NCI-H524 treated with DMSO at 0.1 percent for 48 hours (cell line): Measurements from ENCODE around the gene SPON2.

Source experiments
- DNase-seq: peaks from one replicate; lab custom pipeline; 2025; lab: John Stamatoyannopoulos, UW

Gene SPON2

DNA sequence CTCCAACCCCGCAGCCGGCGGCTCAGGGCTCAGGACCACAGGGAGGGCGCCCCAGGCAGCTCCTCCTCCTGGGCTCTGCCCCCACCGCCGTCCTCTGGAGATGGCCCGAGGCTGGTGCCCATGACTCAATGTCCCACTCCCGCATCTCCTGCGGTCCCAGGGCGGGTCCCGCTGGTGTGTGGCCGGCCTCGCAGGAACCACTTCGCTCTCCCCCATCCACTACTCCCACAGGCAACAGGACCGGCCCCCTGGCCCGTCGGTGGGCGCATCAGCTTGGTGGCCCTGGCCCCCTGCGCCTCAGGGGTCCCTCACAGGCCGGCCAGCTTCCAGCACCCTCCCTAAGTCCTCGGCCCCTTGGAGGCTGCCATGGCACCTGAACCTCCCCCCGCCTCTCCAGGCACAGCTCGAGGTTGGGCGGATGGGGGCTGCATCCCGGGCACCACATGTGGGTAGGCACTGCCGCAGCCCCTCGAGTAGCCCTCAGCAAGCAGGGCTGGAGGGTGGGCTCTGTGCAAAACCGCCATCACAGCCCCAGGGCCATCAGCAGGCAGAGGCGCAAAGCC is 22.8 kb upstream of the SPON2 start:
- DNase-seq, result no peak

DNA sequence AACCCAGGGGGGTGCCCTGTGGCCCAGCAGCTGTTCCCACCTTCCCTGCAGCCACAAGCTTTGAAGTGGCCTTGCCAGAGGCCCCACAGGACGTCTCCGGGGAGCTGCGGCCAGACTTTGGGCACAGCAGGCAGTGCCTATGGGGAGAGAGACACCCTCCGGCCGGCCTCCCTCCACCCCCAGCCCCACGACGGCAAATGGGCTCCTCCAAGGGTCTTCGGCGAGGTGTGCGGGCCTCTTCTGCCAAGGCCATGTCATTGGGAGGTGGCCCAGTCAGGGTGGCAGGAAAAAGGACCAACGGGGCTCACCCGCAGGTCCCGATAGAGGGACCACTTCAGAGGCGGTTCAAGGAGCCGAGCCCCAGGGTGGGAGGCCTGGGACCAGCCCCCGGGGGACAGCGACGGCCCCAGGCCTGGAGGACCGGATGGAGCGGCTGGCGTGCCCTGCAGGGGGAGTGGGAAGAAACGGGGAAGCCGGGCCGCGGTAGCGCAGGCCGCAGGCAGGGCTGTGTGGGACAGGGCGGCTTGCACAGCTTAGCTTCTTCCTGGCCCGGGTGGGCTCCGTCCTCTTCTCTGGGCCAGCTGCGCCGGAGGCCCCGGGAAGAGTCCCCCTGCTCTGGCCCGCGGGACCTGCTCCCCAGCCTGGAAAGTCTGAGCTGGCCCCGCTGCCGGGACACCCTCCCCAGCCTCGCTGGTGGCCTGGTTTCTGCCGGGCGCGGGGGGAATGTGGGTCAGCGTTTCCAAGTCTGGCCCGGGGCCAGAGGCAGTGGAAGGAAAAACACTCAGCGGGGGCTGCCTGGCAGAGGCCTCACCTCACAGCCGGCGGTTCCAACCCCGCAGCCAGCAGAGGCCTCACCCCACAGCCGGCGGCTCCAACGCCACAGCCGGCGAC is 21.9 kb upstream of the SPON2 start:
- no peak for DNase-seq

DNA sequence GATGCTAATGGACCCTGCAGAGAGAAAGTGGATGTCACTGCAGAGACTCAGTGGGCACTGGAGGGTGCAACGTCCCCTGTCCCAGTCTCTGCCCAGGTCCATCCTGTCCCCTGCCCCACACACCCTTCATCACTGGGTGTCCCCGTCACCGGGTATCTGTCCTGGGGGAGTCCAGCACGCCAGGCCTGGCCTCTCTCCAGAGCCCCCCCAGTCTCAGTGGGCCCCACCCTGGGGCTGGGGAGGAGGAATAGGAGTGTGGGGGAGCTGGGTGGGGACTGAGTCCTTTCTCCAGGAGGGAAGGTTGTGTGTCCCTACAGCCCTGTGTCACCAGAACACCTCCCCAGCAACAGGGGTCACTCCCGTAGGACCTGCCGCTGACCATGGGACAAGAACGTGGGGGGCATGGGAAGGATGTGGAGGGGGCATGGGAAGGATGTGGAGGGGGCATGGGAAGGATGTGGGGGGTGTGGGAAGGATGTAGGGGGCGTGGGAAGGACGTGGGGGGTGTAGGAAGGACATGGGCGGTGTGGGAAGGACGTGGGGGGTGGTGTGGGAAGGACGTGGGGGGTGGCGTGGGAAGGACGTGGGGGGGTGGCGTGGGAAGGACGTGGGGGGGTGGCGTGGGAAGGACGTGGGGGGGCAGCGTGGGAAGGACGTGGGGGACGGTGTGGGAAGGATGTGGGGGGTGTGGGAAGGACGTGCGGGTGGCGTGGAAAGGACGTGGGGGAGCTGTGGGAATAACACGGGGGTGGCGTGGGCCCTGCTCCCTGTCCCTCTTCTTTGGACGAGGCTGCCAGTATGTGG is 21.0 kb upstream of the SPON2 start:
- DNase-seq, result no peak

DNA sequence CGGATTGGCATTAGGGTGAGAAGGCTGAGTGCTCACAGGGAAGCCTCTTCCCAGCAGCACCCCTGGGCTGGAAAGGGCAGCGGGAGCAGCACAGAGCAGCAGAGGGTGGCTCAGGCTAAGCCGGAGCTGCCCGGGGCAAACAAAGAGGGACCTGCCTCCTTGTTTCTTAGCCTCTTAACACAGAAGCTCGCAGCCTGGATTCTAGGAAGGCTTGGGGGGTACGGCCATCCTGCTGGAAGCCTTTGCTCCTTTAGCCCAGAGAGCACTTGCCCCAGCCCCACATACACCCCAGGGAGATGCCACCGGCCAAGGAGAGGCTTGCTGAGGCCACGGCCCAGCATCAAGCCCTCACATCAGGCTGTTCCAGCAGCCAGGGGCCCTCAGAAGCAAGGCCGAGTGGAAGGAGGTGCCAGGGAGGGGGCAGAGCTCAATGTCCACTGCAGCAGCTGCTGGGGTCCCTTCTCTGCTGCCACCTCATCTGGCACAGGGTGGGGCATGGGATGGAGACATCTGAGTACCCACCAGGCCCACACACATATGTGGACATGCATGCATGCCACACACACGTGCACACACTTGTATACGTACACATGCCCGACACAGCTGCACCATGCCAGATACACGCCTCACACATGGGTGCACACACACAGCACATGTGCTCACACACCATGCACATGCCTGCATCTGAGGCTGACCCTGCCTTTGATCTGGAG is 20.3 kb upstream of the SPON2 start:
- no peak for DNase-seq

DNA sequence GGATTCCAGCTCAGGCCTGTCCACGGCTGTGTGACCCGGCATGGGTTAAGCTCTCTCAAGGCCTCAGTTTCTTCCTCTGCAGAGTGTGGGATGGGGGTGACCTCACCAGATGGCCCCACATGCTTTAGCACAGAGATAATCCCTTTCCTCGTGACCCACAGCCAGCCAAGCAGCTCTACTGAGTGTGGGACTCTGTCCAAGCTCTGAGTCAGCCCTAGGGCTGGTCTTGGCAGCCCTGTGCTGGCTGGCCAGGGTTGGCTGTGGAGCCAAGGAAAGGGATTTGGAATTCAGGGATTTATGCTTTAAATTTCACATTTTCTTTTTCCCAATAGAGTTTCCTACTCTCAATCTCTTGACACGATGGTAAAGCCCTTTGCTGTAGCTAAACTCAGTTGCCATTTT is 19.7 kb upstream of the SPON2 start:
- no peak for DNase-seq

DNA sequence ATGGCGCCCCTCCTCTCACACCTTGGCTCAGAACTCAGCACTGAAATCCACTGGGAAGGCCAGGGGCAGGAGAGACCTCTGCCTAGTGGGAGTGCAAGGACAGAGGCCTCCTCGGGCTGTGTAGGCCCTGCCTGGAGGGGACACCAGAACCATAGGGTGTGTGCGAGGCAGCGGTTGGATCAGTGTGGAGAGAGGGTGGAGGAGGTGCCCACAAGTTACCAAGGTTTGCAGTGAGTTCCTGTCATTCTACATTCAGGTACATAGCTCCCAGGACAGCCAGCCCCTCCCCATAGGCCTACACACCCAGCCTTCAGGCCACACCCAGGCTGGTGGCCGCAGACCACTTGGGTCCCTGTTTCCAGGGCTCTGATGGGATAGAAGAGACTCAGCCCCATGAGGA is 19.2 kb upstream of the SPON2 start:
- no peak for DNase-seq

DNA sequence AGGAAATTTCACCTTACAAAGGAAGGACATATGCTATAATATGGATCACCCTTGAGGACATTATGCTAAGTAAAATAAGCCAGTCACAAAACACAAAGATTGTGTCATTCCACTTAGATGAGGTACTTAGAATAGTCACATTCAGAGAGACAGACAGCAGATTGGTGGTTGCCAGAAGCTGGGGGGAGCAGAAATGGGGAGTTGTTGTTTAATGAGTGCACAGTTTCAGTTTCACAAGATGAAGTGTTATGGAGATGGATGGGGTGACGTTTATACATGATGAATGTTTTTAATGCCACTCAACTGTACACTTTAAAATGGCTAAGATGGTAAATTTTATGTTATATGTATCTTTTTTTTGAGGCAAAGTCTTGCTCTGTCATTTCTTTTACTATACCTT is 14.8 kb upstream of the SPON2 start:
- no peak for DNase-seq

DNA sequence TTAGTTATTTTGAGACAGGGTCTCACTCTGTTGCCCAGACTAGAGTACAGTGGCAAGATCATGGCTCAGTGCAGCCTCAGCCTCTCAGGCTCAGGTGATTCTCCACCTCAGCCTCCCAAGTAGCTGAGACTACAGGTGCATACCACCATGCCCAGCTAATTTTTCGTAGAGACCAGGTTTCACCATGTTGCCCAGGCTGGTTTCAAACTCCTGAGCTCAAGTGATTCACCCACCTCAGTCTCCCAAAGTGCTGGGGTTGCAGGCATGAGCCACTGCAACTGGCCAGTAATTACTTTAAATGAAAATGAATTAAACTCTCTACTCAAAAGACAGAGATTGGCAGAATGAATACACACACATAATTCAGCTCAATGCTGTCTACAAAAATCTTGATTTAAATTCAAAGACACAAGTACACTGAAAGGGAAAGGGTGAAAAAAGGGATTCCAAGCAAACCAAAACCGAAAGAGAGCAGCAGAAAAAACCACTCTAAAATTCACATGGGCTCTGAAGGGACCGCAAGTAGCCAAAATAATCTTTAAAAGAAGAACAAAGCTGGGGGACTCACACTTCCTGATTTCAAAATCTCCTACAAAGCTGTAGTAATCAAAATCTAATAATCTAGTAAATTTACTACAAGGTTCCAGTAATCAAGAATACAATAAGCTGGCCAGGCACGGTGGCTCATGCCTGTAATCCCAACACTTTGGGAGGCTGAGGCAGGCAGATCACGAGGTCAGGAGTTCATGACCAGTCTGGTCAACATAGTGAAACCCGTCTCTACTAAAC is 11.8 kb upstream of the SPON2 start:
- no peak for DNase-seq

DNA sequence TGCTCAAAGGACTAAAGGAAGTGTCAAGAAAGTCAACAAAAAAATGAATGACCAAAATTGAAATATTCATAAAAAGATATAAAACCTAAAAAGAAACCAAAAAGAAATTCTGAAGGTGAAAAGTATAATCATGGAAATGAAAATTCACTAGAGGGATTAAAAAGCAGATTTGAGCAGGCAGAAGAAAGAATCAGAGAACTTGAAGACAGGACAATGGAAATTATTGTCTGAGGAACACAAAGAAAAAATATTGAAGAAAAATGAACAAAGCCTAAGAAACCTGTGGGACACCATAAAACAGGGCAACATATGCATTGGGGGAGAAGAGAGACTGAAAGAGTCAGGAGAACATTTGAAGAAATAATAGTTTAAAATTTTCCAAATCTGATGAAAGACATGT is 9.9 kb upstream of the SPON2 start:
- DNase-seq, result no peak

DNA sequence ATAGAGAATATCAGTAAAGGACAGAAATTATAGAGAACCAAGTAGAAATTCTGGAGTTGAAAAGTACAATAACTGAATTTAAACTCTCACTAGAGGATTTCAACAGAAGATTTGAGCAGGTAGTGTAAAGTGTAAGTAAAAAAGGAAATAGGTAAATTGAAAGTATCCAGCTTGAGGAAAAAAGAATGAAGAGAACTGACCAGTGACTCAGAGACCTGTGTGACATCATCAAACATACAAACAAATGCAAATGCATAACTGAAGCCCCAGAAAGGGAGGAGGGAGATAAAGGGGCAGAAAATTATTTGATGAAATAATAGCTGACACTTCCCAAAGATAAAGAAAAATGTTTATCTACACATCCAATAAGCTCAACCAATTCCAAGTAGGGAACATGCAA is 8.3 kb upstream of the SPON2 start:
- DNase-seq, result no peak

DNA sequence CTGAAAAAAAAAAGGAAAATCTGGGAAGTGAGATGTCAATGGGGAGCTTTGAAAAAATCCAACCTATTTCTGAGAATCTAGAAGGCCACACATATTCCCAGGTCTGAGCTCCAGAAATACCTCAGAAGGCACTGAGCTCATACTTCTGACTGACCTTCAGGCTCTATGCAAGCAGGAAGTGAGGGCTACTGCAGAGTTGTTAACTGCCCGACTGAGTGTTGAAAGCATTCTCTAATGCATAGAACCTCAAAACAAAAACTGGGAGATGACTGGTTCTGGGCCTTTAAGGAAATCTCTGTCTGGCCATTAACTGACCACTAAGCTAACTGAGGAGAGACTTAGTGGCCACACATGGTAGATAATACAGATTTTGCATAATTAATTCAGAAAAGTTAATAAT is 7.6 kb upstream of the SPON2 start:
- no peak for DNase-seq

DNA sequence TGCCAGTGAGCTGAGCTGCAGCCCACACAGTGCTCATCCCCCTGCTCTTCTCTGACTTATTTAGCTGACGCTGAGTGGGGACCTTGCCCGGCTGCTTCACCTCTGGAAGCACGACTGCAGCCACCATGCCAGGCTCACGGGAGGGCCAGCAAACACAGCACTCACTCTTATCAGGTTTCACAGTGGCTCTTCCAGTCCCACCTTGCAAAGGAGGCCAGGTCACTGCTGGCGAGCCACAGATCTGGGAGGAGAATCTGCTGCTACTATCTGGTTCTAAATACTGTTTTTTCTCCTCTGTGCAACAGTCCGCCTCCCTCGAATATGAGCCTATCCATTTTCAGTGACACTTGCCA is 6.7 kb upstream of the SPON2 start:
- no peak for DNase-seq

DNA sequence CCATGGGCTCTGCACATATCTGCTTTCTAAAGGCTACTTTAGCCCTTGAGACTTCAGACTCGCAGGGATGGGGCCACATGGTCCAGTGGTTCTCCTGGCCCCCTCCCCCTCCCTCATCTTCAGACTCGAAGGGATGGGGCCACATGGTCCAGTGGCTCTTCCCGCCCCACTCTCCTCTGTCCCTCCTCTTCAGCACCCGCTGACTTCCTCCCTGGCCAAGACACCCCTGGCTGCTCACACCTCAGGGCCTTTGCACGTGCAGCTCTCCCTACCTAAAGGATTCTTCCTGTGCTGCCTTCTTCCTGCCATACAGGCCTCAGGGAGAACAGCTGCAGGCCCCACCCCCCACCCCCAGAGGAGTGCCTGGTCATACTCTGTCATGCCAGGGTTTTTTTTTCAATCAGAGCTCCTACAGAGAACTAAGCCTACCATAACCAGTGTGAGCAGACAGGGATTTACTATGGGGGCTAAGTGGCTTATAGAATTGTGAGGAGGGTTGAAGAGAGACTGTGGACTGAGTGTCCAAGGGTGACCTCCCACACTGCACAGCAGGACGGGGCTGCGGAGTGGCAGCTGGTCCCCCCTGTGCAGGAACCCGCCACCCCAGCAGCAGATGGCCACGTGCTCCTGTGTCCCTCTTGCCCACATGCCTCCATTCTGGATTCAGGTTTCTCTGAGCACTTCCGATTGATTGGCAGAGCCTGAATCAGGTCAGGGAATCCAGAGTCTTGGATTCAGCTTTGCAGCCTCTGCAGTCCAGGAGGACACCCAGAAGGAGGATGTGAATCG is 6.1 kb upstream of the SPON2 start:
- DNase-seq, result peak; percentile 65

DNA sequence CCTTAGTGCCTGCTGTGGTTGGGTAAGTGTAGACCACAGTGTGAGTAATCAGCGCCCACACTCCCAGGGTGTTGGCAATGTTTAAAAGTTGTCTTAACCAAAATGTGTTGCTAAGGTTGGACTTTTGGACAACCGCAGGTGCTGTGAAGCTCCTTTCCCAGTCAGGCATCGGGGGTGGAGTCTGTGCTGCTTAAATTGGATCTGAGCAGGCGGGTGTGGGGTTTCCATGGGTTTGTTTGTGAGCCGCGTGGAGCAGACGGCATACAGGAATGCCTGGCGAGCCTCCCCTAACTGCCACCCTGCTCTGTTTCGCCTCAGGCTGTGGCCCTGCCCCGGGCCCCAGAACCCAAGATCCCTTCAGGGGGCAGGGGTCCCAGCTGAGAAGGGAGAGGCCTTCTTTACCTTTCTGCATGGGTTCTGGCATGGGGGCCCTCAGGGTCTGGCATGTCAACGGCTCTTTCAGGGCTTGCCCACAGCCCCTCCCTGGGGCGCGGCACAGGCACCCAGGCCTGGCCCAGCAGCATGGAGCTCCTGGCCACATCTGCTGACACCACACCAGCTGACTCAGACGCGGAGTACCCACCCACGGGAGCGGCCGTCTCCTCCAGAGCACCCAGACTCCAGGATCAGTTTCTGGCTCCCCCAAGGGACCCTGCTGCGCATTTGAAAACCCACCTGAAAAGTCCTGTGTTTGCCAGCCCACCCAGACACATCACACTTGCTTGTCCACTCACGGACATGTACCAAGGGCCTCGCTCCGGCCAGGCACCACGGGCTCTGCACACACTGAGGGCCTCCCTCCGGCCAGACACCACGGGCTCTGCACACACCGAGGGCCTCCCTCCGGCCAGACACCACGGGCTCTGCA is 5.1 kb upstream of the SPON2 start:
- DNase-seq, result no peak

DNA sequence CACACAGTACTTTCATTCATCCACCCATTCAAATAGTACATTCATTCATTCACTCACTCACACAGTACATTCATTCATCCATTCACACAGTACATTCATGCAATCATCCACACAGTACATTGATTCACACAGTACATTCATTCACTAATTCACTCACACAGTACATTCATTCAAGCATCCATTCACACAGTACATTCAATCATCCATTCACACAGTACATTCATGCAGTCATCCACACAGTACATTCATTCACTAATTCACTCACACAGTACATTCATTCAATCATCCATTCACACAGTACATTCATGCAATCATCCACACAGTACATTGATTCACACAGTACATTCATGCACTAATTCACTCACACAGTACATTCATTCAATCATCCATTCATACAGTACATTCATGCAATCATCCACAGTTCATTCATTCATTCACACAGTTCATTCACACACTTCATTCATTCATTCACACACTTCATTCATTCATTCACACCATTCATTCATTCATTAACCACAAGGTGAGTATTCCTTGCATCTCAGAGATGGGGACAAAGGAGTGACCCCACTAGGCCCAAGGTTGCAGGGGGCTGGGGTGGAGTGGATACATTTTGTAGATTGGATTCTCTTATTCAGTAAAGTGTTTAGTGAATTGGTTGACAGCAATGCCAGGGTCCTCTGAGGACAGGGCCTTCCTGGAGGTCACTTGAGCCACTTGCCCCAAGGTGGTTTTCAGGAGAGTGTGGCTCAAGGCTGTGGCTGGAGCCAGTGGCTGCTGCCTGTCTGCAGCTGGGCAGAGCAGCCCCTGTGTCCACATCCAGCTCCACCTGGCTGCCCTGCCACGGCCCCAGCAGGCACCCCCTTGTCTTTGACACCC is 4.3 kb upstream of the SPON2 start:
- no peak for DNase-seq

DNA sequence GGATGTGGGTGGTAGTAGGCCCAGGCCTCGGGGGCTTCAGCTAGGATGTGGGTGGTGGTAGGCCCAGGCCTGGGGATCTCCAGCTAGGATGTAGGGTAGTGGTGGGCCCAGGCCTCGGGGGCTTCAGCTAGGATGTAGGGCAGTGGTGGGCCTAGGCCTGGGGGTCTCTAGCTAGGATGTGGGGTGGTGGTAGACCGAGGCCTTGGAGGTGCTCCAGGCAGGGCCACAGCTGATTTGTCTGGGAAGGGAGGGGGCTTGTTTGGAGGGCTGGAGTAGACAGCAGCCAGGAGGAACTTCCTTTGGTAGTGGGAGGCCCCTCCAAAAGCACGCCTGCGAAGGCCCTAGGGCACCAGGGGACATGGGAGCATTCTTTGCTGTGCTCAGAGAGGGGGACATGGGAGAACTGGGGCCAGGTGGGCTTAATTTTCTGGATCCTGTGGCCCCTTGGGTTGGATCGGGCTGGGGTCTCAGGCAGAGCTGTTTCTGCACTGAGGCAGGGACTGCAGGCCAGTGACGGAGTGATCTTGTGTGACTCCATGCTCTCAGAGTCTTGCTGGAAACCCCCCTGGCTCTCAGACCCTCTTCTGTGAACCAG is 3.3 kb upstream of the SPON2 start:
- DNase-seq, result no peak

DNA sequence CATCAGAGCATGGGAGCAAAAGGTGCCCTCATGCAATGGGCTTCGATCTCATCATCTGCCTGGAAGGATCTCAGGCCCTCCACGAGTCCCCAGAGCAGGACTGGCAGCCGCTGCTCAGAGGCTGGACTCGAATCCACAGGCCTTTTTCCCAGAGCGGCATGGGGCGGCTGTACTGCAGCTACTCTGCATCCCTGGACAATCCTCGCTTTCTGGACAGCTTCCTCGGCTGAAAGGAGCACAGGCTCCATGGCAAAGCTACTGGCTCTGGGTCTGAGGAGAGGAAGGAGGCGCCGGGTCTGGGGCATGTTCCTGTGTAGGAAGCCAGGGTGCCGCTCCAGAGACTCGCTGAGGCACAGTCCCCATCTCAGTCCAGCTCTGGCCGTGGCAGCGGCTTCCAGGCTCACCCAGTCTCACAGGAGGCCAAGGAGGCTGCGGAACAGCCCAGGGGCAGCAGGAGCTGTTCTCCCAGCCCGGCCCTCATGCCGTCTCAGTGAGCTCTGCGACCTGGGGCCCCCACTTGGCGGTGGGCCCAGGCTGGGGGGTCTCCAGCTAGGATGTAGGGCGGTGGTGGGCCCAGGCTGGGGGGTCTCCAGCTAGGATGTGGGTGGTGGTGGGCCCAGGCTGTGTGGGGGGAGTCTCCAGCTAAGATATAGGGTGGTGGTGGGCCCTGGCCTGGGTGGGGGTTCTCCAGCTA is 2.7 kb upstream of the SPON2 start:
- no peak for DNase-seq
